Endometrial microvascular endothelial cells (primary cell): Measurements from ENCODE around the gene HSPB9. TPM values are rescaled to one million over a fixed set of nuclear protein-coding genes. Genes with fewer than 3 reads are reported as not detected.

ENCODE experiments used
- in situ Hi-C: cut with HindIII; loops from 2 replicates; pipeline ENCODE4 v1.10.0; 2017; ENCODE audit warnings: low sequenced_read_pairs, low pct_unique_long_range_greater_than_20kb; ENCODE audit errors: inconsistent ontology term
- total RNA-seq: library from RNA; depleted of rRNA; stranded (reverse); fragments of >200 nt; gene quantifications from one replicate; pipeline ENCODE4 v1.2.3, GENCODE V29; 2015; ENCODE audit errors: inconsistent ontology term

HSPB9 gene
- total RNA-seq, 1 donor from 2014 or later: not detected

DNA sequence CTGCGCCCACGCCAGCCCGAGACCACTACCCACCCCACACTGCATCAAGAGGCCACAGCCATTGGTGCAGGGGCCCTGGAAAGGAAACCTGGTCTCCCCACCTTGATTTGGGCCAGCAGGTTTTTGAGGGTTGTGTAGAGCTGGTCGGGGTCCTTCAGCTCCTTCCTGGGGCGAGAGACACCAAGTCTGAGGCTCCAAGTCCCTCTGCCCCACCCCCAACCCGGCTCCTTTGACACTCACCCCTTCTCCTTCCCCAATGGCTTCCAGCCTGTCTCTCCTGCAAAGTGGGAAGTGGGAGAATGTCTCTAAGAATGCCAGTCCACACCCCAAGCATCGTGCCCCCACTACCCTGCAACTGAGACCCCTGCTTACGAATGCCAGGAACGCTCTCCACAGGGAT is 8.5 kb upstream of the HSPB9 start:
- in situ Hi-C loops: loop anchor here (25.0 kb wide), 1 partner anchor 152 kb away; the partner anchor contains the start of gene CNP

DNA sequence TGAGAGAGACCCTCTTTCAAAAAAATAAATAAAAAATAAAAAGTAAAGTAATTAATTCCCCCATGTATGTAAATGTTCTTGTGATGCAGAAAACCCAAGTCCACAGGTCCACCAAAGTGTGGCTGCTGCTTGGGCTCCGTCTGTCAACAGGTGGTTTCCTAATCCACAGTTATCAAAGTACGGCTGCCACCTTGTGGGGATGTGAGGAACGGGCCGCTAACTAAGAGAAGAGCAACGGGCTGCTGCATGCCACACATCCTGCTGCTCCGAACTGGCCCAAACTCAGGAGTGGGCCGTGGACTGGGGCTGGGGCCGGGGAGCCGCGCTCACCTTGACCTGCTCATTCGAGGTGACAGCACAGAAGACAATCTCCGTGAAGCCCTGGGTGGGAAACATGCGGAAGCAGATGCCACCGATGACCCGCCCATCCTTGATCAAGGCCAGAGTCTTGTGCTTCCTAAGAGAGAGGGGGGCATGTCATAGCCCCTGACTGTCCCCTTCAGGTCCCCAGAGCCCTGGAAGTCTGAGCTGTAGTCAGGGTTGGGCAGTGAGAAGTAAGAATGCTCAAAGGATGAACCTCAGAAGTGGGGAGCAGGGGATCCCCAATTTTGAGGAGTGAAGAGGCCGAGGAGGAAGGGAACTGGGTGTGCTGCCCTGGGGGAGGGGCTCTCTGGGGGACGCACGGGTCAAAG is 5.8 kb upstream of the HSPB9 start:
- in situ Hi-C loops: loop anchor here (25.0 kb wide), 1 partner anchor 155 kb away; the partner anchor contains the start of gene CNP

DNA sequence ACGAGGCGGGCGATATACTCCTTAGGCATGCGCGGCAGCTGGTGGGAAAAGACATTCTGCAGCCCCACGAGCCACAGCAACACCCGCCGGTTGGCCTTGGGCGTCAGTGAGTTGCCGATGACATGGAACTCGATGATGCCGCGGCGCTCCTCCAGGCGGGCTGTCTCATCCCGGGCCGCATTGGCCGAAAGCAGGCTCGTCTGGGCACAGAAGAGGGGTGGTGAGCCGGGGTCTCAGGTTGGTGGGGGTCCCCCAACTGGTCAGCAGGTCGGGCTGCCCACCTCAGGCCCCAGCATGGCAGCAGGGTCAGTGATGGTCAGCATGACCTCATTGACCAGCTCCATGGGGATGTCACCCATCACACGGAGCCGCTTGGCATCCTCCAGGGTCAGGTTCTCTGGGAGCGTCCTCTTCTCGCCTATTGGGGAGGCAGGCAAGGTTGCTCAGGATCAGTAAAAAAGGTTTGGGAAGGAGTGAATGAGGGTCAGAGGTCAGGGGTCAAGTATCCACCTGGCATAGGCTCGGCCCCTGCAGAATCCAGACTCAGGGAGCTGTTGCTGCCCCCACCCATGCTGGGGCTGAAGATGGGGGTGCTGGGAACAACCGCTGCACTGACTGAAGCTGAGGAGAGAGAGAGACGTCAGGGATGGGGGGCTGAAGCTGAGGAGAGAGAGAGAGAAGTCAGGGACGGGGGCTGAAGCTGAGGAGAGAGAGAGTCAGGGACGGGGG is 5.0 kb upstream of the HSPB9 start:
- in situ Hi-C loops: loop anchor here (25.0 kb wide), 1 partner anchor 155 kb away; the partner anchor contains the start of gene CNP

DNA sequence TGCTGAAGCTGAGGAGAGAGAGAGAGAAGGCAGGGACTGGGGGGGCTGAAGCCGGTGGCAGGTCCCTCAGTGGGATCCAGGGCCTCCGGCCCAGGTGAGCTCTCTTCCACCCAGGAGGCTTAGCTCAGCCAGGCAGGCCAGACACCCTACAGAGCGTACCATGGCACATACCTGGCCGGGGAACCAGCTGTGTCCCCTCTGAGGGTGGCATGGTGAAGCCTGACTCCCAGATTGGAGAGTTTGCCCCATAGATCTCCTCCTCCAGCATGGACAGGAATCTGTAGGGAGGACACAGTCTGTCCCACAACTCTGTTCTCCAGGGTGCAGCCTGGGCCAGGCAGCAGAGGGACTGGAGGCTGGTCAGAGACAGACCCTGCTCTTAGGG is 4.5 kb upstream of the HSPB9 start:
- in situ Hi-C loops: loop anchor here (25.0 kb wide), 1 partner anchor 156 kb away; the partner anchor contains the start of gene CNP

DNA sequence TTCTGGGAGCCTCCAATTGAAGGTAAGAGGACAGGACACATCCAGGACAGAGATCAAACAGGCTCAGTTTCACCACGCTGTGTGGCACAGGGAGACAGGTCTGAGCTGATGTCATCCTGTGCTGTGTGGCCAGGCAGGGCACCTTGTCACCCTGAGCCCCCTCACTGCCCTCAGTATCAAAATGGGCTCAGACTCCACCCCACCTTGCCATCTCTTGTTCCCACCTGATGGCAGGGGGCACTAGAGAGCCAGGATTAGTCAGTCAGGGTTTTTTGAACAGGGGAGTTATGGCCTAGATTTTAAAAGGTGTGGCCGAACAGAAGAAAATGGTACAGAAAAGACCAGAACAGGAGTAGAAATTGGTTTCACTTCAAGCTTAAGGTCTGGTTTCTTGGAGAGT is 4.1 kb upstream of the HSPB9 start:
- in situ Hi-C loops: loop anchor here (25.0 kb wide), 1 partner anchor 156 kb away; the partner anchor contains the start of gene CNP

DNA sequence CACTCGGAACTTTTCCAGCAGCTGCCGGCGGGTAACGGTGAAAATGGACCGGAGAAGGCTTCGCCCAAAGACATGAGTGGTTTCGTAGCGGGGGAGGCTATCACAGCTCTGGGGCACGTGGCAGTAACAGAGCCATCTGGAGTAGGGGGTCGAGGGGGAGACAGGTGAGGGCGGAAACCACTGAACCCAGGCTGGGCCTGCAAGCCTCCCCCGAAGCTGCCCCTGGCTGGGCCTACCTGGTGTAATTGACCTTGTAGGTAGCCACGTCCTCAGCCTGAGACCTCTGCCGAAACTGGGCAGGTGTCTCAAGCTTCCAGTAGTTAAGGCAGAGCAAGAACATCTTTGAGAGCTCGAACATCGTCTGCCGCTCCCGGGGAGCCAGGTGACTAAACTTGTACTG is 3.3 kb upstream of the HSPB9 start:
- in situ Hi-C loops: loop anchor here (25.0 kb wide), 1 partner anchor 157 kb away; the partner anchor contains the start of gene CNP

DNA sequence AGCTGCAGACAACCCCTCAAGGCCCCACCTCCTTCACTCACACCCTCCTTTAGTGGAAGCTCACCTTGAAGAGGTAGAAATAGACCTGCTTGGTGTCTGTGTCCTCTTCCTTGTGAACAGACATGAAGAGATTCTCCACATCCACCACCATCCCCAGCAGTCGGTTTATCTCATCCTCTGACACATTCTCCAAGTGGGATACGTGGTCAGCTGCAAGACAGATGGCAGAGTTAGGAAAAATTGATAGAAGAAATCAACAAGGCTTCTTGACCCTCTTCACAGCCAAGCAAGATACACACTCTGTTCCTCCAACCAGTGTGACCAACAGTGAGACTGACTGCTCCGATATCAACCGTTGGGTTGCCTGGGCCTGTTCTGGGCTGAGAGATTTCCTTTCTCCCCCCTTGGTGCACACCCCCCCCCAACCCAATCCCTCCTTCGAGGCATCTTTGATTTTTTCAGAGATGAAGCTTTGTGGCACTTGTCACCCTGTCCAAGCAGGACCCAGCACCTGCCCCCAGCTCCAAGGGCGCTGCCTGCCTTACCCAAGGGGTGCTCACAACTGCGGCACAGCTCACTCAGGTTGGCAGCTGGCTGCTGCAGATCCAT is 2.3 kb upstream of the HSPB9 start:
- in situ Hi-C loops: loop anchor here (25.0 kb wide), 1 partner anchor 158 kb away; the partner anchor contains the start of gene CNP

DNA sequence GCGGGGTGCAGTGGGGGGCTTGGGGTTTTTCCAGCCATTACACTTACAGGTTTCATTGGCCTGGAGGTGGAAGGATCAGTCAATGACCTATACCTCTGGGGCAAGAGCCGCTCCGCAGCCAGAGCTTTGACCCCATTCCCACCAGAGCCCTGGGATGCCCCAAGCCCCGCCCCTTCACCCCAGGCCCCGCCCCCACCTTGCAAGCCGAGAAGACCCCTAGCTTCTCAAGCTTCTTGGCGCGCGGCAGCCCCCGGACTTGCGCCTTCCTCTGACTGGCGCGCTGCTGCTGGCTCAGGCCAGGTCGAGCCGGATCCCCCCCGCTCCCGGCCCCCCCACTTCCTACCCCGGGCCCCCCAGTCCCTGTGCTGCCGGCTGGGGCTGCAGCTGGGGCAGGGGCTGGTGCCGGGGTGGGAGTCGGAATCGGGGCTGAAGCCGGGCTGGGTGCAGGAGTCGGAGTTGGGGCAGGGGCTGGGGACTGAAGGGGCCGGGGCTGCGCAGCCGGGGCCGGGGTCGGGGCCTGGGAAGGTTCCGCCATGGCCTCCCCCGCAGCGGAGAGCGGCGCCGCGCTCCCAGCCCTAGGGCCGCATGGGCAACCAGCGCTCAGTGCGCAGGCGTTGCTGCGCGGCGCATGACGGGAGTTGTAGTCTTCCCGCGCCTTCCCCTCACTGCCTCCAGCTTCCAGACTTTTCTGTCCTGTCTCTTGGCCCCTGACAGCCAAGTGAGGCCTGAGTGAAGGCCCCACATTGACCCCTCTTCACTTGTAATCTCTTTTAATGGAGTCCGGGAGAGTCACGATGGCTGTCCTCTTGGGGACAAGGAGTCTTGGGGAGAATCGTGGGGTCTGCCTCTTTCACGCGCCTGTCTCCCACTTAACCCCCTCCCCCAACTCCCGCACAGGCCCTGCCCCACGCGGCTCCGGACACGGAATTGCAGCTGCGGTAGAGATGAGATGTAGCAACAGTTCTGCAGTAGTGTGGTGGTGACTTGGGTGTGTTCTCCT is 1.5 kb upstream of the HSPB9 start, which contains the start of gene KAT2A:
KAT2A (minus strand) TSS at position 598 of the 1,000 bp plus-strand sequence; CDS start at position 535, 63 bp downstream.
- in situ Hi-C loops: loop anchor here (25.0 kb wide), 1 partner anchor 159 kb away; the partner anchor contains the start of gene CNP

DNA sequence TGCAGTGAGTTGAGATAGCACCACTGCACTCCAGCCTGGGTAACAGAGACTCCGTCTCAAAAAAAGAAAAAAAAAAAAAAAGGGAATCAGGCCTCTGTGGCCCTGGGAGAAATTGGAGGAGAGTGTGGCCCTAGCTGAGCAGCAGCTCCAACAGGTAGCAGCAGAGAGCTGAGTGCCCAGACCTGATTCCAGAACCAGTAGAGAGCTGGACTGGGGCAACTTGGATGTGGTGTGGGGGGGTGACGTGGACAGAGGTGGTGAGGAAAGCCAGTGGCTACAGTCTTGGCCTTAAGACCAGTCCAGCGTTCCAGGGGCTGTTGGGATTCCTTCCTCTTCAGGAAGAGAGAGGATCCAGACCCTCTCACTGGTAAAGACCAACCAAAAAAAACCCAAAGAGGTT is 1.7 kb downstream of the HSPB9 start:
- in situ Hi-C loops: loop anchor here (25.0 kb wide), 1 partner anchor 162 kb away; the partner anchor contains the start of gene CNP

DNA sequence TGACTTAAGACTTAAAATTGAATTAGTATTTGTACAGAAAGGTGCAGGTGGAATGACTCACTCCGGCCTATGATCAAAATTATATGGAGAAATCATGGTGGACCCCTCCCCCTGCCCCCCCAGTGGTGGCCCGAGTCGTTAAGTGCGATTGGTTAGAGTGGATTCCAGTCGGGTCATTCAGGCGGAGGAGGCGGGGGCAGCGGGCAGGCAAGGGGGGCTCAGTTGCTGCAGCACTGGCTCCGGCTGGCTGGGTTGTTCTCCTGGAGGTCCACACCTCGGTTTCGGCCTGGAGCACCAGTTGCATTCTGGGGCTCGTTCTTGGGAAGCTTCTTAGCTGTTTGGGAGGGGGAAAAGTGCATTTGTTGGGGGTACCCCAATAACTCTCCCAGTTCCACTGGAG is 3.0 kb downstream of the HSPB9 start:
- in situ Hi-C loops: no loop called here

DNA sequence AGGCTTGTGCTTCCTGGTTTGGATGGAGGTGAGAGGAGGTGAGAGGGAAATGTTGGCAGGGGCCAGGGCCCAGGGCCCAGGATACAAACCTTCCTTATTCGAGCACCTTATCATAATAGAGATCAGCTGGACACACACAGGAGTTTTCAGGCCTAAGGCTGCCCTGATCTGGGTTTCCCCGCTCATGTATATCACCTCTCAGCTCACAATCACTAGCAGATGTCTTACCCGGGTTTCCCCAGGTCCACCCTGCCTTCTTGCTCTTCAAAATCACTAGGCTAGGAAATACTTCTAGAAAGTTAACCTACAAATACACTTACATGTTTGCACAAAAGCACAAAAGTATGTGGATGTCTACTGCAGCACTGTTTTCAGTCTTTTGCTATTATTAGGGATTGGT is 4.2 kb downstream of the HSPB9 start:
- in situ Hi-C loops: no loop called here

DNA sequence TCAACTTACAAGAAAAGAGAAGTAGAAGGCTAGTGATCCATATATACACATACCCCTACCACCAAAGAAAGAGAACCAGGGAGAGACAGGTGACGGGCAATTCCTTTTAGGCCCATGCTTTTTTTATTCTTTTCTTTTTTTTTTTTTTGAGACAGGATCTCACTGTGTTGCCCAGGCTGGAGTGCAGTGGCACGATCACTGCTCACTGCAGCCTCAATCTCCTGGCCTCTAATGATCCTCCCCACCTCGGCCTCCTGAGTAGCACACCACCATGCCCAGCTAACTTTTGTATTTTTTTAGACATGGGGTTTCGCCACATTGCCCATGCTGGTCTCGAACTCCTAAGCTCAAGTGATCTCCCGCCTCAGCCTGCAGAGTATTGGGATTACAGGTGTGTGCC is 4.8 kb downstream of the HSPB9 start:
- in situ Hi-C loops: no loop called here

DNA sequence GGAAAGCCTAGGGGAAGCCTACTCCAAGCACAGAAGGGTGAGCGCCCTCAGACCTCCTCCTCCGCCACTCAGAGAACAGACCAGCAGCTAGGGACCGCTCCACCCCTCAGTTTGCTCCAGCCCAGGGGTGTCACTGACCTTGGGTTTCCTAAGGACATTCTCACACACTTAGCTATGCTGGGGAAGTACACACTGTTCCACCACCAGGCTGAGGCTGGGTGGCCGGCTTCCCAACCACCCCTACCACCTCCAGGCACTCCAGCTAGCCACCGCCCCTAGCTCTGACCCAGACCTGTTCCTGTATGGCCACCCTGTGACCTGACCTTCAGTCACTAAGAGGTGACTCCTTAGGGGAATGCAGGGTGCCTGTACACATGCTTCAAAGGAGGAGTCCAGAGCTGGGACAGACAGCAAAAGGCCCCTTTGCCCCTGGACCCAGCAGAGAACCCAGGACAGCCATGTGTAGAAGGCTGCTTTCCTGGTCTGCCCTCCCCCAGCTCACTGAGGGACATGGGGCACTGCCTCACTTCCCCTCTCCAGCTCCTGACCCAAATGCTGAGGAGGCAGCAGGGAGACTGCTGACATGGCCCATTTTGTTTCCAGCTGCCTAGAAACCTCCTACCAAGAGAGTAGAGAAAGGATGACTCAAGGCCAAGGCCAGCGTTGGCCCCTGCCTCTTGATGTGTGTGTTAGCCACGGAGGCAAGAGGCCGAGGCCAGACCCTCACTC is 6.7 kb downstream of the HSPB9 start:
- in situ Hi-C loops: no loop called here

DNA sequence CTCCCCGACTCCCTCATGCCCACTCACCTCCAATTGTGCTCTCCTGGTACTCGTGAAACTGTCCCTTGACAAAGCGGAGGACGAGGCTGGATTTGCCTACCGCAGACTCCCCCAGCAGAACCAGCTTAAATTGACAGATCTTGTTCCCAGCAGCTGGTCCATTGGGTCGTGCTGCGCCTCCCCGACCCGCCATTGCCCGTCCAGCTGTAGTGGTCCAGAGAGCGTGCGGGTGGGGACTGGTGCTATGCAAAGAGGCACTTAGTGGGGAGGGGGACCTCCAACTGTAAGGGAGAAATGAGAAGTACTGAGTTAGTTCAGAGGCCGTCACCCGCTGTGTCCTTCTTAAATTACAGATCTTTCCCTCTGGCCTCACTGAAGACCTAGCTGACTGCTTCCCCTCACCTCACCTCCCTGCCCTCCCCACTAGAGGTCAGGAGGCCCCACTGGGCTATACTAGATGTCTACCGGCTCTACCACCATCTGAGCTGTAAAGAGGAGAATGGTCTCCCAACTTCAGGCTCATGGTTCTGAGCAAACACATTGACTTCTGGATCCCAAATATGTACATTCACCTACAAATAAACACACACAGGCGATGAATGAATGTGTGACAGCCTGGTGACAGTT is 7.8 kb downstream of the HSPB9 start:
- in situ Hi-C loops: no loop called here

DNA sequence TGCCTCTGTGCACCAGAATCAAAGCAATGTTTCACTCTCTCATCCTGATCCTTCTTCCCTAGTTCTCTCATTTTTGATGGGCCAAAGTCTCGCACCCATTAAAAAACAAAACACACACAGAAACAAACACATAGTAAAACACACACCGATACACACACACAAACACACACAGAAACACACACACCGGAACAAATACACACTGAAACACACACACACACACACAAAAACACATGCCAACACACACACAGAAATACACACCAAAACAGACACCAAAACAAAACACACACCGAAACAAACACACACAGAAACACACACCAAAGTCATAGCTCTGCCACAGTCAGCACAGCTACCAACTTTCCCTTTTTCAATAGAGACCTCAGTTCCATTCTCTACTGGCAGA is 8.6 kb downstream of the HSPB9 start:
- in situ Hi-C loops: no loop called here

DNA sequence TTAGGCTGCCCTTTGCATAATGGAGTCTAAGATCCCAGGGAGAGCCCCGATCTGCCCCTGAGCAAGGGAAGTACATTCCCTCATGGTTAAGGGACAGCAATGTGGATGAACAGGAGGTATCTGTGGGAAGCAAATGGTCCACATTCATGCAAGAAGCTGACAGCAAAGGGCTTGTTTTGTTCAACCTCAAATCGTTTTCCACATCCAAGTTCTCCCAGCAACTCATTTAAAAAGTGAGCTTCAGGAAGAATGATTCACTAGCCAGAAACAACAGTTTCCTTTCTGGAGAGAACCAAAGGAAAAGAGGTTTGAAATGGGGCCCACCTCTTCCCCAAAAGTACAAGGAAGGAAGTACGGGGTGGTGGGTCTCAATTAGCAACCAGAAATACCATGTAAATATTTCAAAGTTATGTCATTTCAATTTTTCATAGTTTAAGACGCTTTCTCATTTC is 9.4 kb downstream of the HSPB9 start:
- in situ Hi-C loops: no loop called here

DNA sequence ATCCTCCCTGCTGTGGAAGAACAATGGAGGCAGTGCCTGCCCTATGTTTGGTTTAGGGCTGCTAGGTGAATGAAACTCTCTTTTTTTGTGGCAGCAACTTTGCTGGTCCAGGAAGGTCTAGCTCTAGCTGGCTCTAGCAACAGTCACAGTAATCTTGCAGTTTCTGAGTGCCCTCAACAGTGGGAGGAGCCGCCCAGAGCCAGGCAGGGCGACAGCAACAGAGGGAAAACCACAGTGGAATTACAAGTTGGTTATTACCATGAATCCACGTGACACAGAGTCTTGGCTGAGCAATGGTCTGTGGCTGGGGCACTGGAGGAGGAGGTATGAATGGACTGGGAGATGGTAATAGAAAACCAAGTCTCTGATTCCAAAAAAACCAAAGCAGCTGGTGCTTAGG is 10.3 kb downstream of the HSPB9 start:
- in situ Hi-C loops: no loop called here
